GM19239 (cell line): ENCODE data around the gene LAPTM4A.
A peak's percentile ranks its signal among the peaks of the same experiment; 100 is the strongest.
"Not testable (repeated sequence)": the region's sequence is repeated elsewhere in the genome, so short reads cannot be mapped to it uniquely, and the experiment has no call there.

Experiments used
- DNase-seq: peaks from one replicate; pipeline ENCODE4 v3.0.0; 2011; ENCODE audit warnings: low spot score; ENCODE audit not compliant: insufficient read length
- FAIRE-seq: peaks from 2 replicates; lab custom pipeline; 2011; peaks lifted over from hg19 to GRCh38; lab: Jason Lieb, UNC

LAPTM4A gene

GRCh38 chr2:20054119-20054518, 2.7 kb upstream of the LAPTM4A start:
- FAIRE-seq, result no peak
- DNase-seq, result no peak

- no peak for DNase-seq
- FAIRE-seq, result no peak
Measured at GRCh38 chr2:20052861-20053281, 1.4 kb upstream of the LAPTM4A start.

GRCh38 chr2:20052229-20052851, 912 bp upstream of the LAPTM4A start:
- DNase-seq (no peak), FAIRE-seq (no peak)

GRCh38 chr2:20050646-20051531, 539 bp downstream of the LAPTM4A start:
- DNase-seq (peak; percentile 15), FAIRE-seq (peak; percentile 89)

- FAIRE-seq (no peak), DNase-seq (no peak)
Measured at GRCh38 chr2:20050104-20050645, 1.3 kb downstream of the LAPTM4A start.

GRCh38 chr2:20049637-20050036, 1.8 kb downstream of the LAPTM4A start:
- DNase-seq (no peak), FAIRE-seq (no peak)

- no peak for DNase-seq
- FAIRE-seq, result no peak
Measured at GRCh38 chr2:20048488-20049448, 2.7 kb downstream of the LAPTM4A start.

- not testable (repeated sequence) for DNase-seq, FAIRE-seq
Measured at GRCh38 chr2:20045712-20046292, 5.6 kb downstream of the LAPTM4A start.

GRCh38 chr2:20044778-20045177, 6.7 kb downstream of the LAPTM4A start:
- no peak for DNase-seq
- FAIRE-seq, result no peak

- no peak for FAIRE-seq
- no peak for DNase-seq
Measured at GRCh38 chr2:20042531-20042930, 8.9 kb downstream of the LAPTM4A start.

- FAIRE-seq, result no peak
Measured at GRCh38 chr2:20040489-20041172, 10.8 kb downstream of the LAPTM4A start.

GRCh38 chr2:20037660-20038059, 13.8 kb downstream of the LAPTM4A start:
- FAIRE-seq, result no peak
- no peak for DNase-seq

More at GRCh38 chr2:20040489-20041172, 10.8 kb downstream of the LAPTM4A start:
- no peak for DNase-seq

- peak; percentile 18 for FAIRE-seq
- DNase-seq, result no peak
Measured at GRCh38 chr2:20035955-20036666, 15.3 kb downstream of the LAPTM4A start.

- DNase-seq (no peak), FAIRE-seq (no peak)
Measured at GRCh38 chr2:20034821-20035220, 16.6 kb downstream of the LAPTM4A start.

GRCh38 chr2:20034218-20034617, 17.2 kb downstream of the LAPTM4A start:
- DNase-seq, result no peak
- no peak for FAIRE-seq

GRCh38 chr2:20033322-20033721, 18.1 kb downstream of the LAPTM4A start:
- no peak for FAIRE-seq

GRCh38 chr2:20030224-20030623, 21.2 kb downstream of the LAPTM4A start:
- FAIRE-seq, result no peak
- DNase-seq, result no peak

More at GRCh38 chr2:20033322-20033721, 18.1 kb downstream of the LAPTM4A start:
- no peak for DNase-seq

GRCh38 chr2:20027705-20028434, 23.6 kb downstream of the LAPTM4A start:
- DNase-seq, result no peak
- no peak for FAIRE-seq
